ENCODE data around the gene RAB7A.

- TF ChIP-seq, protein P1, sequence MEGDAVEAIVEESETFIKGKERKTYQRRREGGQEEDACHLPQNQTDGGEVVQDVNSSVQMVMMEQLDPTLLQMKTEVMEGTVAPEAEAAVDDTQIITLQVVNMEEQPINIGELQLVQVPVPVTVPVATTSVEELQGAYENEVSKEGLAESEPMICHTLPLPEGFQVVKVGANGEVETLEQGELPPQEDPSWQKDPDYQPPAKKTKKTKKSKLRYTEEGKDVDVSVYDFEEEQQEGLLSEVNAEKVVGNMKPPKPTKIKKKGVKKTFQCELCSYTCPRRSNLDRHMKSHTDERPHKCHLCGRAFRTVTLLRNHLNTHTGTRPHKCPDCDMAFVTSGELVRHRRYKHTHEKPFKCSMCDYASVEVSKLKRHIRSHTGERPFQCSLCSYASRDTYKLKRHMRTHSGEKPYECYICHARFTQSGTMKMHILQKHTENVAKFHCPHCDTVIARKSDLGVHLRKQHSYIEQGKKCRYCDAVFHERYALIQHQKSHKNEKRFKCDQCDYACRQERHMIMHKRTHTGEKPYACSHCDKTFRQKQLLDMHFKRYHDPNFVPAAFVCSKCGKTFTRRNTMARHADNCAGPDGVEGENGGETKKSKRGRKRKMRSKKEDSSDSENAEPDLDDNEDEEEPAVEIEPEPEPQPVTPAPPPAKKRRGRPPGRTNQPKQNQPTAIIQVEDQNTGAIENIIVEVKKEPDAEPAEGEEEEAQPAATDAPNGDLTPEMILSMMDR (IDR thresholded peaks at IDR 0.05; ENCODE audit: insufficient read depth, low read length): no peak
- TF ChIP-seq GABPA (IDR thresholded peaks at IDR 0.05; ENCODE audit: low read depth) (no peak), POLR2AphosphoS5 (IDR thresholded peaks at IDR 0.05; ENCODE audit: low read depth) (no peak)
Measured at GRCh38 chr3:128804017-128804810, 78.2 kb downstream of the RAB7A start.
